ENCODE data around the gene TTC28.

DNA sequence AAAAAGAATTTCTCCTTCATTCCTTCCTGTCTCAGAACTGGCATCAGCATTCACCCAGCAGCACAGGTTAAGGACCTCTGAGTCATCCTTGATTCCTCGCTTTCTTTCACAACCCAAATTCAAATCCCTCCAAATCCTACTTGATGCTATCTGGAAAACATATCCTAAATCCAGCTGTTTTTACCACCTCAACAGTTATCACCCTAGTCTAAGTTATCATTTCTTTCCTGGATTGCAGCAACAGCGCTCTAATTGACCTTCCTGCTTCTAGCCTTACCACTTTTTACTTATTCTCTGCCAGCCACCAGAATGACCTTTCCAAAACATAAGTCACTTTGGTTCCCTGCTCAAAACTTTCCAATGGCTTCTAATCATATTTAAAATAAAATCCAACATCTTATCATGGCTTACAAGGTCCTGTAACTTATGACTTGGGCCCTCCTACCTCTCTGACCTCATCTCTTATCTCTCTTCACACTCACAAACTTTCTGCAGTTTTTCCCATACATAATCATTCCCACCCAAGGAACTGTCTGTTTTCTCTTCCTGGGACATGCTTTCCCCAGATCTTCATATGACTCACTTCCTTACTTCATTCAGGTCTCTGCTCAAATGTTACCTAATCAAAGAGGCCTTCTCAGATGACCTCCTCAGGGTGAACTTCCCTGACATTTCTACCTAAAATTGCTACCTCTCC lies 119.4 kb downstream of the TTC28 start:
- TF ChIP-seq, protein P1, sequence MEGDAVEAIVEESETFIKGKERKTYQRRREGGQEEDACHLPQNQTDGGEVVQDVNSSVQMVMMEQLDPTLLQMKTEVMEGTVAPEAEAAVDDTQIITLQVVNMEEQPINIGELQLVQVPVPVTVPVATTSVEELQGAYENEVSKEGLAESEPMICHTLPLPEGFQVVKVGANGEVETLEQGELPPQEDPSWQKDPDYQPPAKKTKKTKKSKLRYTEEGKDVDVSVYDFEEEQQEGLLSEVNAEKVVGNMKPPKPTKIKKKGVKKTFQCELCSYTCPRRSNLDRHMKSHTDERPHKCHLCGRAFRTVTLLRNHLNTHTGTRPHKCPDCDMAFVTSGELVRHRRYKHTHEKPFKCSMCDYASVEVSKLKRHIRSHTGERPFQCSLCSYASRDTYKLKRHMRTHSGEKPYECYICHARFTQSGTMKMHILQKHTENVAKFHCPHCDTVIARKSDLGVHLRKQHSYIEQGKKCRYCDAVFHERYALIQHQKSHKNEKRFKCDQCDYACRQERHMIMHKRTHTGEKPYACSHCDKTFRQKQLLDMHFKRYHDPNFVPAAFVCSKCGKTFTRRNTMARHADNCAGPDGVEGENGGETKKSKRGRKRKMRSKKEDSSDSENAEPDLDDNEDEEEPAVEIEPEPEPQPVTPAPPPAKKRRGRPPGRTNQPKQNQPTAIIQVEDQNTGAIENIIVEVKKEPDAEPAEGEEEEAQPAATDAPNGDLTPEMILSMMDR (IDR thresholded peaks at IDR 0.05) = no peak
- TF ChIP-seq POLR2A (IDR thresholded peaks at IDR 0.05) = no peak

All from uterus (tissue), 2 donors.